HEK293 (cell line): Measurements from ENCODE around the gene EDN1.
A peak's percentile ranks its signal among the peaks of the same experiment; 100 is the strongest.

ENCODE experiments used
- CTCF ChIA-PET: fragments of 350-600 bp; formaldehyde crosslinking; extraction: SDS; loops from one replicate; lab custom pipeline; 2021; ENCODE audit warnings: antibody characterized with exemption; lab: Yijun Ruan, JAX
- POLR2A ChIA-PET: fragments of 300-600 bp; formaldehyde crosslinking; extraction: SDS; loops from one replicate; lab custom pipeline; 2020; ENCODE audit warnings: antibody characterized with exemption, inconsistent platforms; lab: Yijun Ruan, JAX
- H3K27ac ChIP-seq: fragments of 200-500 bp; sonication (Bioruptor generic); 2 replicates; pipeline ENCODE4 v1.5.1; 2014; ENCODE audit warnings: low read depth, low read length, control low read depth, inconsistent platforms; ENCODE audit errors: extremely low read depth
- H3K36me3 ChIP-seq, 2 experiments: fragments of 200-500 bp in 1 of 2; sonication (Bioruptor generic) in 1 of 2; 1 replicate in 1 of 2; 2 replicates in 1 of 2; pipeline ENCODE4 v1.5.1; 2014 to 2017; ENCODE audit warnings: inconsistent platforms in 2 of 2, low read length in 2 of 2; ENCODE audit not compliant: control insufficient read depth in 2 of 2, insufficient read depth in 1 of 2
- H3K4me1 ChIP-seq: fragments of 200-500 bp; sonication (Bioruptor generic); 2 replicates; pipeline ENCODE4 v1.5.1; 2014; ENCODE audit warnings: mild to moderate bottlenecking, low read length, inconsistent platforms; ENCODE audit not compliant: control insufficient read depth, insufficient read depth
- H3K4me3 ChIP-seq: 2 replicates; pipeline ENCODE4 v1.5.1; 2011; ENCODE audit warnings: low read depth, mild to moderate bottlenecking, control low read depth, low read length, moderate library complexity
- H3K9me3 ChIP-seq: fragments of 200-500 bp; sonication (Bioruptor generic); 2 replicates; pipeline ENCODE4 v1.5.1; 2014; ENCODE audit warnings: low read depth, low read length, inconsistent platforms; ENCODE audit not compliant: control insufficient read depth, insufficient read depth
- EGR2 ChIP-seq: fragments of 450-650 bp; formaldehyde crosslinking; IDR thresholded peaks from 2 replicates; pipeline ENCODE4 v1.5.1; 2016; ENCODE audit warnings: low read depth, missing biosample characterization, missing genetic modification characterization
- FEZF1 ChIP-seq: fragments of 450-650 bp; formaldehyde crosslinking; IDR thresholded peaks from 2 replicates; pipeline ENCODE4 v1.5.1; 2016; ENCODE audit warnings: missing biosample characterization, missing genetic modification characterization
- SALL2 ChIP-seq: fragments of 450-650 bp; formaldehyde crosslinking; IDR thresholded peaks from 2 replicates; pipeline ENCODE4 v1.5.0; 2017; ENCODE audit warnings: missing biosample characterization, mild to moderate bottlenecking, missing genetic modification characterization, borderline replicate concordance
- SP7 ChIP-seq: fragments of 450-650 bp; formaldehyde crosslinking; IDR thresholded peaks from 2 replicates; pipeline ENCODE4 v1.5.1; 2016; ENCODE audit warnings: missing biosample characterization, missing genetic modification characterization
- ZBTB7A ChIP-seq: fragments of 450-650 bp; formaldehyde crosslinking; IDR thresholded peaks from 2 replicates; pipeline ENCODE4 v1.5.1; 2016; ENCODE audit warnings: low read depth, missing biosample characterization, missing genetic modification characterization
- ZBTB8A ChIP-seq: fragments of 450-650 bp; formaldehyde crosslinking; IDR thresholded peaks from 2 replicates; pipeline ENCODE4 v1.5.1; 2016; ENCODE audit warnings: missing biosample characterization, missing genetic modification characterization
- ZFP37 ChIP-seq: fragments of 450-650 bp; formaldehyde crosslinking; IDR thresholded peaks from 2 replicates; pipeline ENCODE4 v1.5.1; 2016; ENCODE audit warnings: missing biosample characterization, missing genetic modification characterization
- ZNF24 ChIP-seq: fragments of 450-650 bp; formaldehyde crosslinking; IDR thresholded peaks from 2 replicates; pipeline ENCODE4 v1.5.1; 2016; ENCODE audit warnings: missing biosample characterization, missing genetic modification characterization
- ZNF274 ChIP-seq, 2 experiments: fragments of 200-500 bp in 1 of 2; fragments of 450-650 bp in 1 of 2; sonication (Bioruptor generic) in 1 of 2; formaldehyde crosslinking in 1 of 2; IDR thresholded peaks; 2 replicates each; pipeline versions ENCODE4 v1.5.1 to v1.6.1; 2014 to 2016; ENCODE audit warnings: borderline replicate concordance in 1 of 2, inconsistent platforms in 1 of 2, low read length in 1 of 2, missing biosample characterization in 1 of 2, missing genetic modification characterization in 1 of 2
- ZNF529 ChIP-seq: fragments of 450-650 bp; formaldehyde crosslinking; IDR thresholded peaks from 2 replicates; pipeline ENCODE4 v1.5.1; 2017; ENCODE audit warnings: missing genetic modification characterization, missing biosample characterization; ENCODE audit not compliant: insufficient replicate concordance
- ZNF560 ChIP-seq: fragments of 450-650 bp; formaldehyde crosslinking; IDR thresholded peaks from 2 replicates; pipeline ENCODE4 v1.5.1; 2017; ENCODE audit warnings: missing biosample characterization, missing genetic modification characterization, borderline replicate concordance
- ZNF621 ChIP-seq: fragments of 450-650 bp; formaldehyde crosslinking; IDR thresholded peaks from 2 replicates; pipeline ENCODE4 v1.5.1; 2017; ENCODE audit warnings: missing biosample characterization, missing genetic modification characterization
- ZNF670 ChIP-seq: fragments of 450-650 bp; formaldehyde crosslinking; IDR thresholded peaks from 2 replicates; pipeline ENCODE4 v1.5.1; 2016; ENCODE audit warnings: missing biosample characterization, missing genetic modification characterization, low read depth
- ZNF76 ChIP-seq: fragments of 450-650 bp; formaldehyde crosslinking; IDR thresholded peaks from 2 replicates; pipeline ENCODE4; 2016; ENCODE audit warnings: low read depth, missing biosample characterization, missing genetic modification characterization, borderline replicate concordance
- ZSCAN23 ChIP-seq: fragments of 450-650 bp; formaldehyde crosslinking; IDR thresholded peaks from 2 replicates; pipeline ENCODE4 v1.5.1; 2016; ENCODE audit warnings: missing biosample characterization, missing genetic modification characterization
- TF ChIP-seq, protein P1 (sequence below): fragments of 450-650 bp; formaldehyde crosslinking; IDR thresholded peaks from 2 replicates; pipeline ENCODE4; 2016; ENCODE audit warnings: missing biosample characterization, missing genetic modification characterization
- TF ChIP-seq, protein P2 (sequence below): fragments of 450-650 bp; formaldehyde crosslinking; IDR thresholded peaks from 2 replicates; pipeline ENCODE4 v1.5.1; 2016; ENCODE audit warnings: missing biosample characterization, missing genetic modification characterization
- TF ChIP-seq, protein P3 (sequence below): fragments of 450-650 bp; formaldehyde crosslinking; IDR thresholded peaks from 2 replicates; pipeline ENCODE4 v1.5.1; 2016; ENCODE audit warnings: missing biosample characterization, missing genetic modification characterization
- TF ChIP-seq, protein P4 (sequence below): fragments of 450-650 bp; formaldehyde crosslinking; IDR thresholded peaks from 2 replicates; pipeline ENCODE4 v1.5.1; 2017; ENCODE audit warnings: missing biosample characterization, missing genetic modification characterization

Gene EDN1

DNA sequence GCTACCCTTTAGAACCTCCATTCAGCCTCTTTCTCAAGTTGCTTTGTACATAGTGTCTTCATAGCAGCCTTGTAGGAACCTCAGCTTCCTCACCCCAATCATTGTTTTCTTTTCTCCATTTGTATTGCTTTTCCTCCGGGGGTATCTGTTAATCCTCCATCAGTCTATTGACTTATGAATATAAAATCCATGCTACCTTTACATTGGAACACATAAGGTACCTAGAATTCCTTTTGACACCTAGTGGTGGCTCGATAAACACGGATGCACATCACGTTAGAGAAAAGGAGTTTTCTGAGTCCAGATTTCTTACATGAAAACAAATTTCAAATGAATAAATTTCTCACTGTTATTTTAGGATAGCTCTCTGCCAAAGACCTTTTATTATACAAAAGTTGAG lies 6.3 kb upstream of the EDN1 start:
- H3K4me3 ChIP-seq: no peak overlapping the region
- POLR2A ChIA-PET: no interaction called here
- no peak overlapping the region for H3K27ac ChIP-seq
- H3K9me3 ChIP-seq: no peaks in the 10 kb centered on the region
- CTCF ChIA-PET: interaction anchor here (0.8 kb wide), 1 partner anchor 120 kb away, joined by 3 read pairs; no protein-coding TSS in a partner anchor
- H3K4me1 ChIP-seq: no peaks in the 10 kb centered on the region; the same call in 1 of the 2 replicates
- TF ChIP-seq SP7 (tag by site-specific recombination) (no peak), ZSCAN23 (no peak), ZNF274 (IDR thresholded peaks at IDR 0.05; ENCODE audit: low read length) (no peak), ZNF274 (tag by site-specific recombination; IDR thresholded peaks at IDR 0.05; ENCODE audit: borderline replicate concordance) (no peak), ZNF529 (no peak), EGR2 (tag by site-specific recombination) (no peak), ZFP37 (tag by site-specific recombination) (no peak), ZNF560 (tag by site-specific recombination) (no peak), ZNF76 (no peak), ZBTB7A (tag by site-specific recombination) (no peak), ZNF621 (tag by site-specific recombination) (no peak), SALL2 (tag by site-specific recombination) (no peak), ZNF24 (tag by site-specific recombination) (no peak), ZBTB8A (tag by site-specific recombination) (no peak), ZNF670 (no peak)
- TF ChIP-seq, protein P1, sequence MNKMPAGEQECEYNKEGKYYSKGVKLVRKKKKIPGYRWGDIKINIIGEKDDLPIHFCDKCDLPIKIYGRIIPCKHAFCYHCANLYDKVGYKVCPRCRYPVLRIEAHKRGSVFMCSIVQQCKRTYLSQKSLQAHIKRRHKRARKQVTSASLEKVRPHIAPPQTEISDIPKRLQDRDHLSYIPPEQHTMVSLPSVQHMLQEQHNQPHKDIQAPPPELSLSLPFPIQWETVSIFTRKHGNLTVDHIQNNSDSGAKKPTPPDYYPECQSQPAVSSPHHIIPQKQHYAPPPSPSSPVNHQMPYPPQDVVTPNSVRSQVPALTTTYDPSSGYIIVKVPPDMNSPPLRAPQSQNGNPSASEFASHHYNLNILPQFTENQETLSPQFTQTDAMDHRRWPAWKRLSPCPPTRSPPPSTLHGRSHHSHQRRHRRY (tag by site-specific recombination): no peak
- TF ChIP-seq, protein P2, sequence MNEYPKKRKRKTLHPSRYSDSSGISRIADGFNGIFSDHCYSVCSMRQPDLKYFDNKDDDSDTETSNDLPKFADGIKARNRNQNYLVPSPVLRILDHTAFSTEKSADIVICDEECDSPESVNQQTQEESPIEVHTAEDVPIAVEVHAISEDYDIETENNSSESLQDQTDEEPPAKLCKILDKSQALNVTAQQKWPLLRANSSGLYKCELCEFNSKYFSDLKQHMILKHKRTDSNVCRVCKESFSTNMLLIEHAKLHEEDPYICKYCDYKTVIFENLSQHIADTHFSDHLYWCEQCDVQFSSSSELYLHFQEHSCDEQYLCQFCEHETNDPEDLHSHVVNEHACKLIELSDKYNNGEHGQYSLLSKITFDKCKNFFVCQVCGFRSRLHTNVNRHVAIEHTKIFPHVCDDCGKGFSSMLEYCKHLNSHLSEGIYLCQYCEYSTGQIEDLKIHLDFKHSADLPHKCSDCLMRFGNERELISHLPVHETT (tag by site-specific recombination): no peak
- TF ChIP-seq, protein P3, sequence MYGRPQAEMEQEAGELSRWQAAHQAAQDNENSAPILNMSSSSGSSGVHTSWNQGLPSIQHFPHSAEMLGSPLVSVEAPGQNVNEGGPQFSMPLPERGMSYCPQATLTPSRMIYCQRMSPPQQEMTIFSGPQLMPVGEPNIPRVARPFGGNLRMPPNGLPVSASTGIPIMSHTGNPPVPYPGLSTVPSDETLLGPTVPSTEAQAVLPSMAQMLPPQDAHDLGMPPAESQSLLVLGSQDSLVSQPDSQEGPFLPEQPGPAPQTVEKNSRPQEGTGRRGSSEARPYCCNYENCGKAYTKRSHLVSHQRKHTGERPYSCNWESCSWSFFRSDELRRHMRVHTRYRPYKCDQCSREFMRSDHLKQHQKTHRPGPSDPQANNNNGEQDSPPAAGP: no peak
- no peaks in the 10 kb centered on the region for H3K36me3 ChIP-seq

DNA sequence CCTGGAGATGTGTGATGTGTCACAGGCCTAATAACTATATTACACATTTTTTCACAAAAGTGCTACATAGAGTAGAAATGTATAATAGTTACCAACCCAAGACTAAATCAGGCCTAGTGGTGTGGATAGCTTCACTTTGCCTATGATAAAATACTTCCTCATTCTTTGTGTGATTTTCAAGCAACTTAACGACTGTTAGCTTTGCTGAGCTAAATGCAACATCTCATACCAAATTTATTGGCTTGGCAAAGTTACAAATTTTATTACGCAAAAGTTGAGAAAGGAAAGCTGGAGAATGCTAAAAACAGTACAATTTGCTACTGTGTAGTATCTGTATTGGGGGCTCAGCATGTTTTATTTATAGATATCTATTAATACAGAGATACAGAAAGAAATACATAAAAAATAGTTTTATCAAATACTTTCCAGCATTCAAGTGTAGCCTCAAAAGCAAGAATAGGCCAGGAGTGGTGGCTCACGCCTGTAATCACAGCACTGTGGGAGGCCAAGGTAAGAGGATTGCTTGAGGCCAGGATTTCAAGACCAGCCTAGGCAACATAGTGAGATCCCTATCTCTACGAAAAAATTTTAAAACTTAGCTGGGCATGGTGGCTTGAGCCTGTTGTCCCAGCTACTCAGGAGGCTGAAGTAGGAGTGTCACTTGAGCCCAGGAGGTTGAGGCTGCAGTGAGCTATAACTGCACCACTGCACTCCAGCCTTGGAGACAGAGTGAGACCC lies 3.6 kb upstream of the EDN1 start:
- H3K27ac ChIP-seq: no peak overlapping the region
- CTCF ChIA-PET: interaction anchor here (0.5 to 2.2 kb wide), 26 partner anchors 8 to 1002 kb away, joined by 3 to 13 read pairs (median 4); no protein-coding TSS in a partner anchor

More for the DNA sequence above, 3.6 kb upstream of the EDN1 start:
- POLR2A ChIA-PET: interaction anchor here (0.7 kb wide), 5 partner anchors 80 to 516 kb away, joined by 3 to 8 read pairs (median 3); no protein-coding TSS in a partner anchor
- H3K4me3 ChIP-seq: no peak overlapping the region
- H3K36me3 ChIP-seq: no peaks in the 10 kb centered on the region
- no peaks in the 10 kb centered on the region for H3K9me3 ChIP-seq
- TF ChIP-seq, protein P4, sequence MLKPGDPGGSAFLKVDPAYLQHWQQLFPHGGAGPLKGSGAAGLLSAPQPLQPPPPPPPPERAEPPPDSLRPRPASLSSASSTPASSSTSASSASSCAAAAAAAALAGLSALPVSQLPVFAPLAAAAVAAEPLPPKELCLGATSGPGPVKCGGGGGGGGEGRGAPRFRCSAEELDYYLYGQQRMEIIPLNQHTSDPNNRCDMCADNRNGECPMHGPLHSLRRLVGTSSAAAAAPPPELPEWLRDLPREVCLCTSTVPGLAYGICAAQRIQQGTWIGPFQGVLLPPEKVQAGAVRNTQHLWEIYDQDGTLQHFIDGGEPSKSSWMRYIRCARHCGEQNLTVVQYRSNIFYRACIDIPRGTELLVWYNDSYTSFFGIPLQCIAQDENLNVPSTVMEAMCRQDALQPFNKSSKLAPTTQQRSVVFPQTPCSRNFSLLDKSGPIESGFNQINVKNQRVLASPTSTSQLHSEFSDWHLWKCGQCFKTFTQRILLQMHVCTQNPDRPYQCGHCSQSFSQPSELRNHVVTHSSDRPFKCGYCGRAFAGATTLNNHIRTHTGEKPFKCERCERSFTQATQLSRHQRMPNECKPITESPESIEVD (tag by site-specific recombination): 0 out of 2 replicates have a peak, but pooled peaks have one; percentile 26
- TF ChIP-seq FEZF1 (tag by site-specific recombination): no peak
- peaks cover 9% of the 10 kb centered on the region for H3K4me1 ChIP-seq
